Kidney epithelial cell (primary cell): ENCODE data around the gene FTL. TPM values are rescaled to one million over a fixed set of nuclear protein-coding genes. Genes with fewer than 3 reads are reported as not detected.
A peak's percentile ranks its signal among the peaks of the same experiment; 100 is the strongest.

Experiments
- DNase-seq: peaks from one replicate; pipeline ENCODE4 v3.0.0-alpha.2; 2010; ENCODE audit warnings: low read depth
- H3K27me3 ChIP-seq: 2 replicates; pipeline ENCODE4 v1.6.0; 2011; ENCODE audit warnings: low read length; ENCODE audit not compliant: control insufficient read depth, insufficient read depth
- H3K36me3 ChIP-seq: 2 replicates; pipeline ENCODE4 v1.5.1; 2011; ENCODE audit warnings: low read length; ENCODE audit not compliant: control insufficient read depth, insufficient read depth
- H3K4me3 ChIP-seq: 2 replicates; pipeline ENCODE4 v1.5.1; 2011; ENCODE audit warnings: low read depth, mild to moderate bottlenecking, control low read depth, low read length
- CTCF ChIP-seq: IDR thresholded peaks from 2 replicates; pipeline ENCODE4 v1.5.1; 2011; ENCODE audit warnings: mild to moderate bottlenecking, moderate library complexity, low read length, control low read depth, inconsistent platforms; ENCODE audit not compliant: insufficient read depth, poor library complexity, severe bottlenecking
- total RNA-seq: library from RNA; depleted of rRNA; stranded (reverse); fragments of >200 nt; gene quantifications from 2 replicates; pipeline ENCODE4 v1.2.3, GENCODE V29; 2015

Gene FTL
- total RNA-seq, 1 donor from 2014 or later: 2,415 TPM

GRCh38 chr19:48950159-48950558 lies 14.9 kb upstream of the FTL start:
- H3K36me3 ChIP-seq: no peaks in the 10 kb centered on the region
- no peak for TF ChIP-seq CTCF
- DNase-seq: no peak
- H3K4me3 ChIP-seq: no peak overlapping the region
- no peaks in the 10 kb centered on the region for H3K27me3 ChIP-seq

GRCh38 chr19:48950830-48951519 lies 14.1 kb upstream of the FTL start:
- no peaks in the 10 kb centered on the region for H3K27me3 ChIP-seq
- H3K4me3 ChIP-seq: no peak overlapping the region
- no peak for DNase-seq
- no peak for TF ChIP-seq CTCF
- no peaks in the 10 kb centered on the region for H3K36me3 ChIP-seq

- Histone ChIP-seq H3K36me3 (peaks cover 2% of the 10 kb centered on the region), H3K27me3 (no peaks in the 10 kb centered on the region), H3K4me3 (no peak overlapping the region)
- no peak for DNase-seq
- no peak for TF ChIP-seq CTCF
These were observed 12.0 kb upstream of the FTL start for GRCh38 chr19:48953141-48953540.

- TF ChIP-seq CTCF: no peak
These were observed 11.0 kb upstream of the FTL start for GRCh38 chr19:48953990-48954594.

GRCh38 chr19:48954595-48955307 lies 10.4 kb upstream of the FTL start, which contains the start of gene BAX:
Gene BAX, plus strand, starts transcription at chr19:48954875. Its CDS starts 54 bp downstream, at chr19:48954929.
- peak; percentile 69 for DNase-seq
- peak within 1 kb of the TSS; percentile 88 for H3K4me3 ChIP-seq
- TF ChIP-seq CTCF: no peak
- H3K27me3 ChIP-seq: no peaks in the 10 kb centered on the region
- H3K36me3 ChIP-seq: peaks cover 2% of the 10 kb centered on the region

More at GRCh38 chr19:48953990-48954594, 11.0 kb upstream of the FTL start:
- no peaks in the 10 kb centered on the region for H3K27me3 ChIP-seq
- peaks cover 2% of the 10 kb centered on the region for H3K36me3 ChIP-seq
- DNase-seq: no peak
- peak overlapping the region; percentile 88 for H3K4me3 ChIP-seq
